Measurements from ENCODE around the gene ZFP36L2. TPM values are rescaled to one million over a fixed set of nuclear protein-coding genes. Genes with fewer than 3 reads are reported as not detected.

The ZFP36L2 gene
- total and polyA plus RNA-seq, 10 of the 15 experiments (the other 5 are each of a cell fraction or from before 2014, with no cell fraction given) = 4.3 to 64.9 (median 19.5) TPM

- Histone ChIP-seq H3K9ac (ENCODE audit: control insufficient read depth, insufficient read depth, low read length) (no peak overlapping the region), H3K4me1 (ENCODE audit: control insufficient read depth, insufficient read depth, low read length) (no peaks in the 10 kb centered on the region), H3K27me3 (replicated peaks in 1 of 2; ENCODE audit: control insufficient read depth in 2 of 2, insufficient read depth in 2 of 2, low read length in 1 of 2) (no peaks in the 10 kb centered on the region), H3K4me3 (no peak overlapping the region), H3K27ac (ENCODE audit: control insufficient read depth, insufficient read depth) (no peak overlapping the region), H3K4me2 (ENCODE audit: control insufficient read depth, insufficient read depth) (no peak overlapping the region), H3K36me3 (ENCODE audit: control insufficient read depth in 2 of 2, insufficient read depth in 2 of 2, low read length in 1 of 2) (no peaks in the 10 kb centered on the region), H4K20me1 (ENCODE audit: control insufficient read depth, insufficient read depth) (no peaks in the 10 kb centered on the region), H3K9me3 (replicated peaks; ENCODE audit: control insufficient read depth, insufficient read depth, low read length) (no peaks in the 10 kb centered on the region), H2AFZ (ENCODE audit: control insufficient read depth, low read depth, low read length) (no peak overlapping the region), H3K79me2 (ENCODE audit: control insufficient read depth, insufficient read depth, low read length) (no peaks in the 10 kb centered on the region)
- ChIA-PET POLR2A (interaction anchor here (0.7 to 0.9 kb wide), 2 partner anchors 12 to 38 kb away, joined by 3 to 6 read pairs; no protein-coding TSS in a partner anchor), RAD21 (ENCODE audit: unreplicated experiment) (interaction anchor here (0.7 to 1.6 kb wide), 4 partner anchors 10 to 75 kb away, joined by 3 to 5 read pairs (median 4); no protein-coding TSS in a partner anchor), CTCF (interaction anchor here (1.2 to 1.8 kb wide), 2 partner anchors 14 to 38 kb away, joined by 3 to 5 read pairs; no protein-coding TSS in a partner anchor), SMC1A (ENCODE audit: uncharacterized antibody, unreplicated experiment) (interaction anchor here (0.8 to 1.0 kb wide), 2 partner anchors 14 to 33 kb away, joined by 3 read pairs; no protein-coding TSS in a partner anchor)
- FAIRE-seq (no peak), DNase-seq (ENCODE audit: low read depth, low spot score) (no peak), ATAC-seq (peak; percentile 59)
- no peak for TF ChIP-seq FOS (IDR thresholded peaks at IDR 0.05; ENCODE audit: borderline replicate concordance, extremely low read depth, insufficient read length)
- TF ChIP-seq ZNF274 (IDR thresholded peaks at IDR 0.05; ENCODE audit: insufficient read depth, insufficient read length) = no peak
- no peak for TF ChIP-seq BACH1 (IDR thresholded peaks at IDR 0.05; ENCODE audit: borderline replicate concordance)
- 43% methylated on average over 9 of the region's 9 CpGs for WGBS (ENCODE audit: insufficient coverage, insufficient replicate concordance, low lambda C conversion rate, missing lambda C conversion rate)
- BruUV-seq (replicated peaks) = no TSS peak
- intact Hi-C loops (cut with micrococcal nuclease; ENCODE audit: unreplicated experiment) = no loop called here
- in situ Hi-C loops (cut with MboI) = no loop called here
These were observed 18.7 kb downstream of the ZFP36L2 start for GRCh38 chr2:43207553-43208300.

DNA sequence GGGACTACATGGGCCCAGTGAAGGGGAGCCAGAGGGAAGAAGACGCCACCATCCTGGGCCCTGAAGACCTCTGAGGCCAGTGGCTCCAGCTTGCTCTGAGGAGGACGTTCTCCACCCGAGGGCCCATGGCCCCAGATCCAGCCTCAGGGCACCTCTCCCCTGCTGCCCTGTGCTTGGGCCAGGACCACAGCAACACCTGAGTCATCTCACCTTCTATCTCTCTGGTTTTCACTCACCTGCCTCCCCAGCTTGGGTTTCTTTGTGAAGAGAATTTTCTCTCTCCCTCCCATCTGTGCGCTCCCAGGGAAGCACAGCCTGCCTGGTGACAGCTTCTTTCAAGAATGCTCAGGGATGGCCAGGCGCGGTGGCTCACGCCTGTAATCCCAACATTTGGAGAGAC lies 19.8 kb downstream of the ZFP36L2 start:
- ATAC-seq (no peak), DNase-seq (ENCODE audit: low read depth, low spot score) (no peak), FAIRE-seq (no peak)
- Histone ChIP-seq H3K9me3 (replicated peaks; ENCODE audit: control insufficient read depth, insufficient read depth, low read length) (no peaks in the 10 kb centered on the region), H3K9ac (ENCODE audit: control insufficient read depth, insufficient read depth, low read length) (no peak overlapping the region), H3K79me2 (ENCODE audit: control insufficient read depth, insufficient read depth, low read length) (no peaks in the 10 kb centered on the region), H3K4me2 (ENCODE audit: control insufficient read depth, insufficient read depth) (no peak overlapping the region), H3K27me3 (replicated peaks in 1 of 2; ENCODE audit: control insufficient read depth in 2 of 2, insufficient read depth in 2 of 2, low read length in 1 of 2) (no peaks in the 10 kb centered on the region), H4K20me1 (ENCODE audit: control insufficient read depth, insufficient read depth) (no peaks in the 10 kb centered on the region), H3K27ac (ENCODE audit: control insufficient read depth, insufficient read depth) (no peak overlapping the region), H3K4me1 (ENCODE audit: control insufficient read depth, insufficient read depth, low read length) (no peaks in the 10 kb centered on the region), H2AFZ (ENCODE audit: control insufficient read depth, low read depth, low read length) (no peak overlapping the region), H3K4me3 (no peak overlapping the region), H3K36me3 (ENCODE audit: control insufficient read depth in 2 of 2, insufficient read depth in 2 of 2, low read length in 1 of 2) (no peaks in the 10 kb centered on the region)
- no TSS peak for BruUV-seq (replicated peaks)
- POLR2A ChIA-PET = interaction anchor here (0.5 to 0.7 kb wide), 3 partner anchors 28 to 998 kb away, joined by 3 to 4 read pairs (median 3); no protein-coding TSS in a partner anchor
- intact Hi-C loops (cut with micrococcal nuclease; ENCODE audit: unreplicated experiment) = no loop called here
- 64% methylated on average over 6 of the region's 7 CpGs for WGBS (ENCODE audit: insufficient coverage, insufficient replicate concordance, low lambda C conversion rate, missing lambda C conversion rate)
- in situ Hi-C loops (cut with MboI) = no loop called here
- TF ChIP-seq NR2C2 (IDR thresholded peaks at IDR 0.05; ENCODE audit: borderline replicate concordance, control insufficient read depth, insufficient read length, low read depth) (no peak), BCL3 (IDR thresholded peaks at IDR 0.05; ENCODE audit: borderline replicate concordance, insufficient read depth, low read depth, low read length, poor library complexity, severe bottlenecking) (no peak), STAT3 (IDR thresholded peaks at IDR 0.05; ENCODE audit: low read depth, low read length) (no peak), MEF2B (IDR thresholded peaks at IDR 0.05; ENCODE audit: partially characterized antibody, poor library complexity, severe bottlenecking) (no peak)
- CTCF ChIA-PET = interaction anchor here (1.8 kb wide), 1 partner anchor 16 kb away, joined by 5 read pairs; no protein-coding TSS in a partner anchor
- RAD21 ChIA-PET (ENCODE audit: unreplicated experiment) = interaction anchor here (1.4 kb wide), 1 partner anchor 14 kb away, joined by 3 read pairs; no protein-coding TSS in a partner anchor
- SMC1A ChIA-PET (ENCODE audit: uncharacterized antibody, unreplicated experiment) = interaction anchor here (0.5 to 1.0 kb wide), 3 partner anchors 15 to 283 kb away, joined by 3 read pairs; no protein-coding TSS in a partner anchor
